HG02678 (cell line): Measurements from ENCODE around the gene SMC3.
"Not testable (repeated sequence)": the region's sequence is repeated elsewhere in the genome, so short reads cannot be mapped to it uniquely, and the experiment has no call there.

Source experiments
- ATAC-seq: cut with Tn5 transposase; IDR thresholded peaks from one replicate; pipeline ENCODE4 v1.9.1; 2021; ENCODE audit warnings: mild to moderate bottlenecking, moderate library complexity; ENCODE audit not compliant: unreplicated experiment

Gene SMC3

DNA sequence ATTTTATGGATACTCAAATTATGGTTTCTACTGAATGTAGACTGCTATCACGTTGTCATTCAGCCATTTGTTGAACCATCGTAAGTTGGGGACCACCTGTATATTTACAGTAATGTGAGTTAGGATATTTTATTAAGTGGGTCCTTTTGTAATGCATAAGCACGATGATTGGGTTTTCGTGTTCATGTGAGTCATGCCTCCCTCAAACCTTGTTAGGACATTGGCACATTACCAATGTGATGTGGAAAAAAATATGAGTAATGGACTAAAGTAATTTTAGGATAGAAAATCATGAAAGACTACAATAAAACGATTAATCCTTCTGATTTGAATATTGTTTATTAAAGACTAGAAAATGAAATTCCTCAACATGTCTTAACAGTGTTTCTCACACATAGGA, 8.7 kb downstream of the SMC3 start:
- ATAC-seq = no peak

DNA sequence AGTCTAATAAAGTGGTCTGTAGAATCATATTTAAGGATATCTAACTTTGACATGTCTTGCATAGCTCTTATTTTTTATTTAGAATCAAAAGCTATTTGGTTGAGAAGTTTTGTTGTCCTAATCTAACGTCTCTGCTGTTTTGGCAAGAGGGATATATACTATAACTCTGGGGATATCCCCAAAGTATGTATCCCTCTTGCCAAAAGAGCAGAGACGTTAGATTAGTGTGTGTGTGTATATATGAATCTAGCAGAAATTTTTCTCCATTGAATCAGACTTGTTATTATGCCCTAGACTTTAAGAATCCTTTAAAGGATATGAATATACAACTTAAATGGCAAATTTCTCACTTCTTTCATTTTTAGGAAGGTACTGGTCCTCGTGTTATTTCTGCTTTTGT, 9.6 kb downstream of the SMC3 start:
- ATAC-seq = no peak

DNA sequence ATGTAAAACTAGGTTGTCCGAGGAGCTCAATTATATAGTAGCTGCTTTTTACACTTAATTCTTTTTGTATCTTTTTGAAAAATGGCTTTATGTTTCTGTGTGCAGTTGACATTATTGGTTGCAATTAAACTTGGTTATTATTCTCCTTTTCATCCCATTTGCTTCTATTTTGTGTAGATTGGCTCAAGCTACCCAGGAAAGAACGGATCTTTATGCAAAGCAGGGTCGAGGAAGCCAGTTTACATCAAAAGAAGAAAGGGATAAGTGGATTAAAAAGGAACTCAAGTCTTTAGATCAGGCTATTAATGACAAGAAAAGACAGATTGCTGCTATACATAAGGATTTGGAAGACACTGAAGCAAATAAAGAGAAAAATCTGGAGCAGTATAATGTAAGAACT, 16.5 kb downstream of the SMC3 start:
- ATAC-seq = no peak

DNA sequence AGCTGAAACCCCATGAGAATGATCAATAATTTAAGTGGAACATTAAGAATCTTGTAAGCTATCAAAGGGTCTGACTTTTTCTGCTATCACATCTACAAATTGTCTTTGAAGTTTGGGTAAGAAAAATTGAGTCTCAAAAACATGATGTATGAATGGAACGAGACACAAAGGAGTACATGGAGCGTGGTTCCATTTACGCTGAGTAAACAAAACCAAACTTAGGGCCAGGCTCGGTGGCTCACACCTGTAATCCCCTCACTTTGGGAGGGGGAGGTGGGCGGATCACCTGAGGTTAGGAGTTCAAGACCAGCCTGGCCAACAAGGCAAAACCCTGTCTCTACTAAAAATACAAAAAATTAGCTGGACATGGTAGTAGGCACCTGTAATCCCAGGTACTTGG, 24.3 kb downstream of the SMC3 start:
- ATAC-seq = no peak

DNA sequence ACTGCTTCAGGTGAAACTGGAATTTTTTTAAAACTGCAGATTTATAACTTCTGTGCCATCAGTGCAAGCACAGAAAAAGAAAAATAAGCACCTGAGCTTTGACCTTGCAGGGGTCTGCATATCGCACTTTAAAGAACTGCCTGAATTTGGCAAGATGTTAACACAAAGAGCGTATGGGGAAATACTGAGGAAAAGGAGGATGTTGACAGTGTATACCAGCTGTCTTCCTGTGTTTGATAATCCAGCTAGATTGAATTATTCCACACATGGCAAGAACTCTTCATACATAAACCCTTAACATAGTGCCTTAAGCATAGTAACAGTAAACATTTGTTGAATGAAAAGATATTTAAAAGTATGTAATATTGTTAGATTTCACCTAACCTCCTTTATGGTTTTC, 30.0 kb downstream of the SMC3 start:
- no peak for ATAC-seq

DNA sequence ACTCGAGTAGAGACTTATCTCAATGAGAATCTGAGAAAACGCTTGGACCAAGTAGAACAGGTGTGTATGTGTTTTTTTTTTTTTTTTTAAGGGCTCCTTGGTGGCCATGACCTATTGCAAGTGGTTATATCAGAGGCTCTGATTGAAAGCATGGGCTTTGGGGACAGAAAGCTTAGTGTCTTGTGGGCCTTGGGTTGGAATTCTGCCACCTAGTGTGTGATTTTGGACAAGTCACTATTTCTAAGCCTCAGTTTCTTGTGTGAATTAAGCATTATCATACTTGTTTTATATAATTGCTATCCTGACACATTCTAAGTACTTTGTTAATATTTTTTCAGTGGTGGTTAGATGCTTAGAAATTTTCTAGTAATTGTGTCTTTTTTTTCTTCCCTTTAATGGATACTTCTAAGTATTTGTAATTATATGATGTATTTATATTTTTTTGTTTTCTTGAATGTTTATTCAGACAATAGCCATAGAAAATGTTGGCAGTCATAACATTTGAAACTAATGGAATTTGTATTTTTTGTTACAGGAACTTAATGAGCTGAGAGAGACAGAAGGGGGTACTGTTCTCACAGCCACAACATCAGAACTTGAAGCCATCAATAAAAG, 33.1 kb downstream of the SMC3 start:
- ATAC-seq = peak; percentile 50

DNA sequence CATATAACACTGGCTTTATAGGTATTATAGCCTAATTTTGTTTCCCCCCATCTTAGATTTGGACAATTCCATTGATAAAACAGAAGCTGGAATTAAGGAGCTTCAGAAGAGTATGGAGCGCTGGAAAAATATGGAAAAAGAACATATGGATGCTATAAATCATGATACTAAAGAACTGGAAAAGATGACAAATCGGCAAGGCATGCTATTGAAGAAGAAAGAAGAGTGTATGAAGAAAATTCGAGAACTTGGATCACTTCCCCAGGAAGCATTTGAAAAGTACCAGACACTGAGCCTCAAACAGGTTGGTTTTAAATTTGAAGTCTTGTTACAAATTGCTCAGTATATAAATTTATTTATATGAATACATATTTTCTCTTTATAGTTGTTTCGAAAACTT, 34.1 kb downstream of the SMC3 start:
- ATAC-seq = no peak

DNA sequence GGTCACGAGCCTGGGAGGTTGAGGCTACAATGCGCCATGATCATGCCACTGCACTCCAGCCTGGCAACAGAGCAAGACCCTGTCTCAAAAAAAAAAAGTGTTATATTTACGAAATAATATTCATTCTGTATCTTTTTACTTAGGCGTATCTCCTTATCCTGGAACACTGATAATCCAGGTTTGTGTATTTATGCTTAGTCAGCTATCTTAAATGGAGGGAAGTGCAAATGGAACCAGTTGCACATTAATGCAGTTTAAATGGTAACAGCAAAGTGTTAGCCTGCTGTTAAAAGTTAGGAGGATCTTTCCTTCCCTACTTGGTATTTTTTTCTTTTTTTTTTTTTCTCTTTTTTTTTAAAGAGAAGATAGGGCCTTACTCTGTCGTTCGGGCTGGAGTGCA, 40.6 kb downstream of the SMC3 start:
- ATAC-seq = no peak

DNA sequence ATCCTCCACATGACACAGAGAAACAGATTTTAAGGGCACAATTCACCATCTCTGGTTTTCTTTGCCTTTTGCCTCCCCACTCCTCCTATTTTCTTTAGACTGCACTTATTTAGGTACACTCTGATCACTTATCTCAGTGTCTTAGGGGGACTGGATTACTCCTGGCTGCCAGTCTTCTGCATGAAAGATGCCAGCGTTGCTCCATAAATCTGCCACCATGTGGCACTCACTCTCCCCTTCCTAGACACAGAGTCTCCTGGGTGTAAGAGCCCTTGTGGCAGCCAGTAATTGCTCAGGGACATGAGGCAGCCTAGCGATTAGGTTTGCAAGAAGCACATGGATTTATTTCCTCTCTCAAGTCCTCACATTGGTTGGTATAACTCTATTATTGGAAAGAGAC, 42.1 kb downstream of the SMC3 start:
- ATAC-seq = no peak

DNA sequence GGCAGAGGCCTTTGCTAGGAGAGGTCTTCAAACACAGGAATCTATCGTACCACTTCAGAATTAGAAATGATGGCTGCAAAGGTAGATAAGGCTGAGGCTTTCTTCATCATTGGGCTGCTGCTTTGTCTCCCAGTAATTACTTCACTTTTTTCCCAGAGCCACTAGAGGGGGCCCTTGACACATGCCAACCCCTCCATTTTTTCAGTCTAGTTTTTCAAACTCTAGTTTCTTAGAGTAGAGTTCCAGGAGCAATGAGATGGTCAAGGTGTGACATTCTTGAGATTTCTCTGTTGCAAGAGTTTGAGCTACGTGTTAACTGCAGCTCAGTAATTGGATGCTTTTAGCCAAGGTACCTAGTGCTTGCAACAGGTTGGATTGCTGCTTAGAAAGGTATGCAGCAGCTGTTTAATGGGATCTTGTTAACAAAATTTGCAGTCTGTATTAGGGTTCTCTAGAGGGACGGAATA, 42.8 kb downstream of the SMC3 start:
- no peak for ATAC-seq

DNA sequence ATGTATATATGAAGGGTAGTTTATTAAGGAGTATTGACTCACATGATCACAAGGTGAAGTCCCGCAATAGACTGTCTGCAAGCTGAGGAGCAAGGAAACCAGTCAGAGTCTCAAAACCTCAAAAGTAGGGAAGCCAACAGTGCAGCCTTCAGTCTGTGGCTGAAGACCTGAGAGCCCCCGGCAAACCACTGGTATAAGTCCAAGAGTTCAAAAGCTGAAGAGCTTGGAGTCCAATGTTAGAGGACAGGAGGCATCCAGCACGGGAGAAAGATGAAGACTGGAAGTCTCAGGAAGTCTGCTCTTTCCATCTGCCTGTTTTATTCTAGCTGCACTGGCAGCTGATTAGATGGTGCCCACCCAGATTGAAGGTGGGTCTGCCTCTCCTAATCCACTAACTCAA, 43.3 kb downstream of the SMC3 start:
- ATAC-seq = not testable (repeated sequence)

DNA sequence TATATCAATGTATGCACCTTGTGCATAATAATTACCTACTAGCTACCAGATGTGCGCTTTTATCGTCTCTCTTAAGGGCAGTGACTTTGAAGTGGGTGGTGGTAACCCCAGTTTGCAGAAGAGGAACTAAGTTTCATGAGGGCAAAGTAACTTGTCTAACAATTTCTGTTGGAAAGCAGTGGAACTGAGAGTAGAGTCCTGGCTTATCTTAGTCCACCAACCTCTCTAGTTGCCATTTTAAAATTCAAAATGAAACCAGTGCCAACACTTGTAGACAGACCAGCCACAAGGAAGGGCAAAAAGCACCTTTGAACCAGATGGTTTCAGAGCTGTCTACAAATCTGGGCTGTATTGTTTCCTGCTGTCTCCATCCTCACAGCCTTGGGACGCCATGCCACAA, 44.6 kb downstream of the SMC3 start:
- peak; percentile 46 for ATAC-seq

DNA sequence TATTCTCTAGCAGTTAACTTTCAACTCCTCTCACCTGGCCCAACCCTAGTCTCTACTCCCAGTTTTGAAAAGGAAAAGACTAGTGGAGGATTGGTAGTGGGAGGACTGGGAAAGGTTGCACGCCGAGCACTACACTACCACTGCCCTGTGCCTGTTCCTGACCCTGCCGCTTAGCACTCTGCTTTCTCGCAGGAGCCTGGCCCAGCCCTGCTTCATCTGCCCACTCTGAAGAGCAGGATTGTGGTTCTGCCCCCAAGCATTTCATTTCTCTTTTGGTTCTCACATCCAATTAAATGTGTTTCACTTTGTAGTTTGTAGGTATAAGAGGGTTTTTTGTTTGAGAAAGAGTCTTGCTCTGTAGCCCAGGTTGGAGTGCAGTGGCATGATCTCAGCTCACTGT, 45.1 kb downstream of the SMC3 start:
- no peak for ATAC-seq

DNA sequence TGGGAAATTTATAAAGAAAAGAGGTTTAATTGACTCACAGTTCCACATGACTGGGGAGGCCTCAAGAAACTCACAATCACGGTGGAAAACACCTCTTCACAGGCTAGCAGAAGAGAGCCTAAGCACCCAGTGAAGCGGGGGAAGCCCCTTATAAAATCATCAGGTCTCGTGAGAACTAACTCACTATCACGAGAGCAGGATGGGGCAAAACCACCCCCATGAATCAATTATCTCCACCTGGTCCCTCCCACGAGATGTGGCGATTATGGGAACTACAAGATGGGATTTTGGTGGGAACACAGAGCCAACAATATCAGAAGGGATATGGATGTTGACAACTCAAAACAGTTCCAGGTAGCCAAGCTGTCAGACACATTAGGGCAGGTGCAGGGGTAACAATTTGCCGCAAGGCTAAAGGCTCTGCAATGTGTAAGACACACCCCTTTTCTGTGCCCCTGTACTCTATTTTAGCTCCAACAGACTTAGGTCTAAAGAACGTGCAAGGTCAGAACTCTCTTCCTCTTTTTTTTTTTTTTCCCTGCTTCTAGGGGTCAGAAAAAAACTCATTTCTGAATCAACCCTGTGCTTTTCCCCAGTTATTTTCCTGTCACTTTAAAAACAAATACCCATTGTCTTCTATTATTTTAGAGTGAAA, 46.0 kb downstream of the SMC3 start:
- no peak for ATAC-seq

DNA sequence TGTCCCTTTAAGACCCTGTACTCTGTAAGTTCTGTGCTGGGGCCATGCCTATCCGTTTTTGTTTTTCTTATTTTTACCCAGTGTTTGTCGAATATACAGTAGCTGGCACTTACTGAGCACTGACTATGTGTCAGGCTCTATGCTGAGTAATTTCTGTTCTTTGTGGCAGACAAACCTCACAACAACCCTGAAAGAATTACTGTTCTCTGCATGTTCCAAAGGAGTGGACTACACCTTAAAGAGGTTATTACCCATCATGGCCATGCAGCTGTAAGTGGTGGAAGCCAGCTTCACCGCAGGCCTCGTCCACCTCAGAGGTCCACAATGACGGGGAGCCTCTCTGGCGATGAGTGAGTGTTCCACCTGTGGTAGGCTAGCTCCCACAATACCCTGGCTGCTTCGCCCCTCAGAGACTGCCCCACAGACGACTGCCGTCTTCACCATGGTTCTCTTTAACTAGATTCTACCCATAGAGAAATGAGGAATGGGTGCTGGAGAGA, 46.6 kb downstream of the SMC3 start:
- ATAC-seq = peak; percentile 50

DNA sequence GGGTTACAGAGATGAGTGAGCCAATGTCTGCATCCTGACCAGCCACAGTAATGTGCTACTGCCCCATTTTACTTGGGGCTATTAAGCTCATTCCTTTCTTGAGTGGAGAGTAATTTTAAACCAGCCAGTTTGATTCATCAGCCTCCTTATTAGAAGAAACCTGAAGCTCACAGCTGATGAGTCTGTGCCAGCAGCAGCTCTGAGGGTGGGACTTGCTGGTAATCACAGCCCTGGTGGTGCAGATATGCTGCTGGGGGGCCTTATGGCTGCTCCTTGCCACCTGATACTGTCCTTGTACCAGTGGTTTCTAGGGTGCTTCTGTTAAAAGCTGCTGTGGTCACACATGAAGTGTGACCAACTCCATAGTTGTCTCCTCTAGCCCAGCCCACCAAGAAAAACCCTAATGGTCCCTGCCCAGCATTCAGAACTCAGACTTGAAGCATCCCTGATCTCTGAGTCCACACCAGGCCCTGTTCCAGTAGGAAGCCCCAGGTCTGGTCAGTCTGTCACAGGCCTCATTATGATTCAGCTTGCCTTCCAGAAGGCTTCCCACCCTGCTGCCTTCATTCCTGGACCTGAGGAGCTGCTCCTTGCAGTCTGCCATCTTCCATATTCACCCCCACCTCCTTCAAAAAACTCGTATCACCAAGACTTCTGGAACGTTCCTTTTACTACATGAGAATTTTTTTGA, 47.7 kb downstream of the SMC3 start:
- ATAC-seq = no peak

DNA sequence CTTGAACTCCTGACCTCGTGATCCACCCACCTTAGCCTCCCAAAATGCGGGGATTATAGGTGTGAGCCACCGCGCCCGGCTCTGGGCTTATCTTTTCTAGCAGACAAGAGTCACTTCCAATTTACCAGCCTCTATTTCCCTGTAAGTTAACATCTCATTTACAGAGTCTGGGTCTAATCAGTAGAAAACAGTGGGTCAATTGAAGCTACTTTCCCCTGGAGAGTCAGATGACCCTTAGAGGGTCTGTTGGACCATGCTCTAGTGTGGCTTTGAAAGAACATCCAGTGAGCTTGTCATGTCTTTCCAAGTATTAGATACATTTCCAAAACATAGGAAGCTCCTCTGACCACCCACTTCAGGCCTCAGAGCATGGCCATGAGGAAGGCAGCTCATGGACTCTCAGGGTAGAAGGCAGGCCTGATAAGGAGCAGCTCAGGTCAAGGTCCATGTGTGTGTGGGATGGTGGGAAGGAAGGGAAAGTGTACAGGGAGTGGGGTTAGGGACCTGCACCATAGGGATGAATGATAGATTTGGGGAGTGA, 49.1 kb downstream of the SMC3 start:
- ATAC-seq = no peak

DNA sequence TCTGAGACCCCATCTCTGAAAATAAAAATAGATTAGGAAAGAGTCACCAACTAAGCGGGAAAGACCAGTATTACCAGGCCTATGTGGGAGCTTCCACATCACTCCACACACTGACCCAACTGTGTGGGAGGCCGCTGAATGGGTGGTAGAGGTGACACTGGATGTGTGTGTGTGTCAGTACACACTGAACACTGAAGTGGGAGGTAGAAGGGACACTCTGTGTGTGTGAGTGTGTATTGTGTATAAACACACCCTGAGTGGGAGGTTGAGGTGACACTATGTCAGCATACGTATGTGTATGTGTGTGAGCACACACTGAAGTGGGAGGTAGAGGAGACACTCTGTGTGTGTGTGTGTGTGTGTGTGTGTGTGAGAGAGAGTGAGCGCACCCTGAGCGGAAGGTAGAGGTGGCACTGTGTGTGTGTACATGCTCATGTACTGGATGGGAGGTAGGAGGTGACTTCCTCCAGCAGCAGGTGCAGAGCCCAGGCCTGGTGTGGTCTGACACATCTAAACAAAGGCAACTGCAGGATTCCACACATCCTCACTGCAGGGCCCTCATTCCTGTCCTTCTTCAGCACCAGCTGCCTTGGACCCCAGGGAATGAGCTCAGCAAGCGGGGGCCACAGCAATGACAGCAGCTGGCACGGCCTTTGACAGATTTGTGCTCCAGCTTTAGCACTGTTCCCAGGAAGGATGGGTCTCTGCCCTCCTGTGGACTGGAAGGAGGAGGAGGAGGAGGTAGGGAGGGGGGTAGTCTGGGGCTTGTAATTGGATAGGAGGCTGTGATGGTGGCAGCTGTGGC, 50.1 kb downstream of the SMC3 start:
- ATAC-seq = no peak

DNA sequence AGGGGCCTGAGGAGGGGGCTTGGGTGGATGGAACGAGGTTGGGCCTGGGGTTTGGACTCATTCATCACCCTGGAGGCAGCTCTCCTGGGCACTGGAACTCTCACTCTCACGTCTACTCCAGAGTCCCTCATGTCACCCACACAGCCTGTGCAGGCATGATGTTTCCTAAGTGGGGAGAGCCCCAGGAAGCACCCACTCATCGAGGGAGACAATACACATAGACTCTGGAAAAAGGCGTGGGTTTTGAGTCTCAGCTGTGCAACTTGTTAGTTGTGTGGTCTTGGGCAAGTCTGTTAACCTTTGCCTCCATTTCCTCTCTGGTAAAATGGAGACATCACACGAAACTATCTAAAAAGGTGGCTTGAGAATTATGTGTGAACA, 50.7 kb downstream of the SMC3 start:
- ATAC-seq = no peak

DNA sequence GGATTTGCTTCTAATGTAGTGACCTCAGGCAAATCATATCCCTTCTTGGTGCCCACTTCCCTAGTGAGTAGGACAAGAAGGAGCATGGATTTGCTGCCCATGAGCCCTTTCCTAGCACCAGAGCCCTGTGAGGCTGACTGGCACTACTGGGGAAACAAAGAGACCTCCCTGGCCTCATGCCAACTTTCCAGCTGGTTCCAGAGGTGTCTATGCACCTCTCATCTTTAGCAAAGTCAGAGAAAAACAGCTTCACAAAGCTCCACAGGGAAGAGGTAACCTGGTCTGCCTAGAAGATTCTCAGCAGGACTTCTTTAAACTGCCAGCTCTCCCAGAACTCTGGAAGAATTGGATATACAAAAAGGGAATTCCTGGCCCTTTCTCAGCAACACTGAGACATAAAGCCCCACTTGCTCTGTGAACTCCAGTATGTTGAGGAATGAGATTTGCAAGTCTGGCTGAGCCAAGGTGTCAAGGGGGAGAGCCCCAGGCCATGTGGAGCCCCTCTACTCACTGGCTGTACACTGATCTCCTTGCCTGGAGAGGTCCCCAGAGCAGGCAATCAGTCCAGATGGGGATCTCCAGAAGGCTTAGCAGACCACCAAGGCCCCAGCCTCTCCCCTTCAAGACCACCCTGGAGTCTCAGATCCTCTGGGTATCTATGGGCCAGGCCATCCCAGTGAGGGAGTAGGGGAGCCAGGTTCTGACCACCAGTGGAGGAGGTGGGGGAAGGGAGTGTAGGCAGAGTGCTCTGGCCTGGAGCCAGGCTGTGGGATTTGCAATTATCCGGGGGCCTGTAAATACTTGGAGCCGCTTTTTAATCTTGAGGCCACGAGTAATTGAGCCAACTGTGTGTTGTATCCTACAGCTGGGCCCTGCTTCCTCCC, 52.3 kb downstream of the SMC3 start:
- no peak for ATAC-seq
